ENCODE data around the gene HTR3E. TPM values are rescaled to one million over a fixed set of nuclear protein-coding genes. Genes with fewer than 3 reads are reported as not detected.

The HTR3E gene
- total and polyA plus RNA-seq, 2 of the 13 experiments (the other 11 are each of a cell fraction or from before 2014, with no cell fraction given), result not detected

DNA sequence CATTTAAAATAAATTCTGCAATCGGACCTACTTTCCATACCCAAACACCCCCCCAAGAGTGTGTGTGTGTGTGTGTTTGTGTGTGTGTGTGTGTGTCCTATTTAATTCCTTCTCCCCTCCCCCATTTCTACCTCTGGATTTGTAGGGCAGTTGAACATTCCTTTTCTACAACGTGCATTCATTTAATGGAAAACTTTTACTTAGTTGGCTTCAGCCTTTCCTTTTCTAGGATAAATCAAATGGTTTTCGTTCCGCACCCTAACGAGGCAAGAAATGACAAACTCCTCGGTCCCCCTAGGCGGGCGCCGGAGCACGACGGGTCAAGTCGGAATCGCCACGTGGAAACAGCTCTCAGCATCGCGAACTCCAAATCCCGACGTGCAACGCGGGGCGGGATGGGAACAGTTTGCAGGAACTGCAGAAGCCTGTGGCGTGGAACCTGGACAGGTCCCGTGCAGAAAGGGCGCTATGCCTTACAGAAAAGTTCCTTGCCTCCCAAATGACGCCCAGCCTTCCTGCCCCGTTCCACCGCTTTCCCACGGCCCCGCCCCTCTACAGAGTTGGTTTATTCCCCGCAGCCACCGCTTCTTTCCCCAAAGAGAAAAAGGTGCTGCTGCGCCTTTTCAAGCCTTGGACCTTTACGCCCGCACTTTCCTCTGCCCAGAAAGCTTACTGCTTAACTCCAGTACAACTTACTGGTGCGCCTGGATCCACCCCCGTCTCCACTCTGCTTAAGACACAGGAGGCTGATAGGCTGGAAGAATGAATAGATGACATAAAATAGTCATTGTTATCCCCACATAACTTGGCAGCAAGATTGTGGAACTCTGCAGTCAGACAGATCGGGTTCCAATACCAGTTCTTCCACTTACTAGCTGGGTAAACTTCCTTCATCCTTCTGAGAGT is 37.2 kb downstream of the HTR3E start (continued):
- TF ChIP-seq ZNF274 (CRISPR knock-in tag; IDR thresholded peaks at IDR 0.05) (peak; percentile 85), POLR2A (IDR thresholded peaks at IDR 0.05; ENCODE audit: insufficient read depth in 1 of 2, low read depth in 2 of 2, low read length in 2 of 2) (peak; percentile 42 to 83; a peak in 2 of 4 replicates), HES4 (CRISPR knock-in tag; IDR thresholded peaks at IDR 0.05; ENCODE audit: borderline replicate concordance) (peak; percentile 86), ATF7 (IDR thresholded peaks at IDR 0.05) (no peak), ATF7 (CRISPR knock-in tag; IDR thresholded peaks at IDR 0.05) (no peak), IRF2 (CRISPR knock-in tag; IDR thresholded peaks at IDR 0.05) (peak; percentile 65), ZBTB38 (CRISPR knock-in tag; IDR thresholded peaks at IDR 0.05) (peak; percentile 92), HCFC1 (IDR thresholded peaks at IDR 0.05; ENCODE audit: low read depth, low read length) (peak; percentile 75), BHLHE40 (IDR thresholded peaks at IDR 0.05; ENCODE audit: low read length) (peak; percentile 43; the same call in 1 of the 2 replicates), ETV6 (CRISPR knock-in tag; conservative IDR thresholded peaks at IDR 0.05) (no peak), CHCHD3 (CRISPR knock-in tag; IDR thresholded peaks at IDR 0.05) (no peak), ZNF337 (CRISPR knock-in tag; IDR thresholded peaks at IDR 0.05; ENCODE audit: borderline replicate concordance, low read depth) (no peak), ZEB1 (IDR thresholded peaks at IDR 0.05; ENCODE audit: insufficient replicate concordance, low read depth) (no peak)
- TF ChIP-seq, protein P1, sequence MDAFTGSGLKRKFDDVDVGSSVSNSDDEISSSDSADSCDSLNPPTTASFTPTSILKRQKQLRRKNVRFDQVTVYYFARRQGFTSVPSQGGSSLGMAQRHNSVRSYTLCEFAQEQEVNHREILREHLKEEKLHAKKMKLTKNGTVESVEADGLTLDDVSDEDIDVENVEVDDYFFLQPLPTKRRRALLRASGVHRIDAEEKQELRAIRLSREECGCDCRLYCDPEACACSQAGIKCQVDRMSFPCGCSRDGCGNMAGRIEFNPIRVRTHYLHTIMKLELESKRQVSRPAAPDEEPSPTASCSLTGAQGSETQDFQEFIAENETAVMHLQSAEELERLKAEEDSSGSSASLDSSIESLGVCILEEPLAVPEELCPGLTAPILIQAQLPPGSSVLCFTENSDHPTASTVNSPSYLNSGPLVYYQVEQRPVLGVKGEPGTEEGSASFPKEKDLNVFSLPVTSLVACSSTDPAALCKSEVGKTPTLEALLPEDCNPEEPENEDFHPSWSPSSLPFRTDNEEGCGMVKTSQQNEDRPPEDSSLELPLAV (CRISPR knock-in tag; conservative IDR thresholded peaks at IDR 0.05; ENCODE audit: low read depth), result no peak
- TF ChIP-seq, protein P2, sequence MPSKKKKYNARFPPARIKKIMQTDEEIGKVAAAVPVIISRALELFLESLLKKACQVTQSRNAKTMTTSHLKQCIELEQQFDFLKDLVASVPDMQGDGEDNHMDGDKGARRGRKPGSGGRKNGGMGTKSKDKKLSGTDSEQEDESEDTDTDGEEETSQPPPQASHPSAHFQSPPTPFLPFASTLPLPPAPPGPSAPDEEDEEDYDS (CRISPR knock-in tag; IDR thresholded peaks at IDR 0.05), result 0 out of 2 replicates have a peak, but pooled peaks have one; percentile 8
- TF ChIP-seq, protein P3, sequence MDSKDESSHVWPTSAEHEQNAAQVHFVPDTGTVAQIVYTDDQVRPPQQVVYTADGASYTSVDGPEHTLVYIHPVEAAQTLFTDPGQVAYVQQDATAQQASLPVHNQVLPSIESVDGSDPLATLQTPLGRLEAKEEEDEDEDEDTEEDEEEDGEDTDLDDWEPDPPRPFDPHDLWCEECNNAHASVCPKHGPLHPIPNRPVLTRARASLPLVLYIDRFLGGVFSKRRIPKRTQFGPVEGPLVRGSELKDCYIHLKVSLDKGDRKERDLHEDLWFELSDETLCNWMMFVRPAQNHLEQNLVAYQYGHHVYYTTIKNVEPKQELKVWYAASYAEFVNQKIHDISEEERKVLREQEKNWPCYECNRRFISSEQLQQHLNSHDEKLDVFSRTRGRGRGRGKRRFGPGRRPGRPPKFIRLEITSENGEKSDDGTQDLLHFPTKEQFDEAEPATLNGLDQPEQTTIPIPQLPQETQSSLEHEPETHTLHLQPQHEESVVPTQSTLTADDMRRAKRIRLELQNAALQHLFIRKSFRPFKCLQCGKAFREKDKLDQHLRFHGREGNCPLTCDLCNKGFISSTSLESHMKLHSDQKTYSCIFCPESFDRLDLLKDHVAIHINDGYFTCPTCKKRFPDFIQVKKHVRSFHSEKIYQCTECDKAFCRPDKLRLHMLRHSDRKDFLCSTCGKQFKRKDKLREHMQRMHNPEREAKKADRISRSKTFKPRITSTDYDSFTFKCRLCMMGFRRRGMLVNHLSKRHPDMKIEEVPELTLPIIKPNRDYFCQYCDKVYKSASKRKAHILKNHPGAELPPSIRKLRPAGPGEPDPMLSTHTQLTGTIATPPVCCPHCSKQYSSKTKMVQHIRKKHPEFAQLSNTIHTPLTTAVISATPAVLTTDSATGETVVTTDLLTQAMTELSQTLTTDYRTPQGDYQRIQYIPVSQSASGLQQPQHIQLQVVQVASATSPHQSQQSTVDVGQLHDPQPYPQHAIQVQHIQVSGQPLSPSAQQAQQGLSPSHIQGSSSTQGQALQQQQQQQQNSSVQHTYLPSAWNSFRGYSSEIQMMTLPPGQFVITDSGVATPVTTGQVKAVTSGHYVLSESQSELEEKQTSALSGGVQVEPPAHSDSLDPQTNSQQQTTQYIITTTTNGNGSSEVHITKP (CRISPR knock-in tag; IDR thresholded peaks at IDR 0.05; ENCODE audit: low read depth), result peak; percentile 75; the same call in 1 of the 2 replicates
- TF ChIP-seq, protein P4, sequence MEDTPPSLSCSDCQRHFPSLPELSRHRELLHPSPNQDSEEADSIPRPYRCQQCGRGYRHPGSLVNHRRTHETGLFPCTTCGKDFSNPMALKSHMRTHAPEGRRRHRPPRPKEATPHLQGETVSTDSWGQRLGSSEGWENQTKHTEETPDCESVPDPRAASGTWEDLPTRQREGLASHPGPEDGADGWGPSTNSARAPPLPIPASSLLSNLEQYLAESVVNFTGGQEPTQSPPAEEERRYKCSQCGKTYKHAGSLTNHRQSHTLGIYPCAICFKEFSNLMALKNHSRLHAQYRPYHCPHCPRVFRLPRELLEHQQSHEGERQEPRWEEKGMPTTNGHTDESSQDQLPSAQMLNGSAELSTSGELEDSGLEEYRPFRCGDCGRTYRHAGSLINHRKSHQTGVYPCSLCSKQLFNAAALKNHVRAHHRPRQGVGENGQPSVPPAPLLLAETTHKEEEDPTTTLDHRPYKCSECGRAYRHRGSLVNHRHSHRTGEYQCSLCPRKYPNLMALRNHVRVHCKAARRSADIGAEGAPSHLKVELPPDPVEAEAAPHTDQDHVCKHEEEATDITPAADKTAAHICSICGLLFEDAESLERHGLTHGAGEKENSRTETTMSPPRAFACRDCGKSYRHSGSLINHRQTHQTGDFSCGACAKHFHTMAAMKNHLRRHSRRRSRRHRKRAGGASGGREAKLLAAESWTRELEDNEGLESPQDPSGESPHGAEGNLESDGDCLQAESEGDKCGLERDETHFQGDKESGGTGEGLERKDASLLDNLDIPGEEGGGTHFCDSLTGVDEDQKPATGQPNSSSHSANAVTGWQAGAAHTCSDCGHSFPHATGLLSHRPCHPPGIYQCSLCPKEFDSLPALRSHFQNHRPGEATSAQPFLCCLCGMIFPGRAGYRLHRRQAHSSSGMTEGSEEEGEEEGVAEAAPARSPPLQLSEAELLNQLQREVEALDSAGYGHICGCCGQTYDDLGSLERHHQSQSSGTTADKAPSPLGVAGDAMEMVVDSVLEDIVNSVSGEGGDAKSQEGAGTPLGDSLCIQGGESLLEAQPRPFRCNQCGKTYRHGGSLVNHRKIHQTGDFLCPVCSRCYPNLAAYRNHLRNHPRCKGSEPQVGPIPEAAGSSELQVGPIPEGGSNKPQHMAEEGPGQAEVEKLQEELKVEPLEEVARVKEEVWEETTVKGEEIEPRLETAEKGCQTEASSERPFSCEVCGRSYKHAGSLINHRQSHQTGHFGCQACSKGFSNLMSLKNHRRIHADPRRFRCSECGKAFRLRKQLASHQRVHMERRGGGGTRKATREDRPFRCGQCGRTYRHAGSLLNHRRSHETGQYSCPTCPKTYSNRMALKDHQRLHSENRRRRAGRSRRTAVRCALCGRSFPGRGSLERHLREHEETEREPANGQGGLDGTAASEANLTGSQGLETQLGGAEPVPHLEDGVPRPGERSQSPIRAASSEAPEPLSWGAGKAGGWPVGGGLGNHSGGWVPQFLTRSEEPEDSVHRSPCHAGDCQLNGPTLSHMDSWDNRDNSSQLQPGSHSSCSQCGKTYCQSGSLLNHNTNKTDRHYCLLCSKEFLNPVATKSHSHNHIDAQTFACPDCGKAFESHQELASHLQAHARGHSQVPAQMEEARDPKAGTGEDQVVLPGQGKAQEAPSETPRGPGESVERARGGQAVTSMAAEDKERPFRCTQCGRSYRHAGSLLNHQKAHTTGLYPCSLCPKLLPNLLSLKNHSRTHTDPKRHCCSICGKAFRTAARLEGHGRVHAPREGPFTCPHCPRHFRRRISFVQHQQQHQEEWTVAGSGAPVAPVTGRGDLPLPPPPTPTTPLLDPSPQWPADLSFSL (CRISPR knock-in tag; IDR thresholded peaks at IDR 0.05), result no peak; the same call in none of the 2 replicates

Measured in HepG2 (cell line).